HG03097 (cell line): ENCODE results near the gene OVCA2.
"Not testable (repeated sequence)": the region's sequence is repeated elsewhere in the genome, so short reads cannot be mapped to it uniquely, and the experiment has no call there.

Source experiments
- ATAC-seq: cut with Tn5 transposase; IDR thresholded peaks from one replicate; pipeline ENCODE4 v1.9.1; 2021; ENCODE audit not compliant: unreplicated experiment, low FRiP score

OVCA2 gene

GRCh38 chr17:2013220-2013993 lies 28.4 kb upstream of the OVCA2 start:
- ATAC-seq = not testable (repeated sequence)

- no peak for ATAC-seq
Measured at GRCh38 chr17:2013994-2014317, 27.9 kb upstream of the OVCA2 start.

- no peak for ATAC-seq
Measured at GRCh38 chr17:2015314-2015713, 26.5 kb upstream of the OVCA2 start.

GRCh38 chr17:2016494-2016893 lies 25.3 kb upstream of the OVCA2 start:
- ATAC-seq = no peak

GRCh38 chr17:2017274-2017941 lies 24.4 kb upstream of the OVCA2 start:
- no peak for ATAC-seq

- ATAC-seq = no peak
Measured at GRCh38 chr17:2018716-2019510, 22.9 kb upstream of the OVCA2 start.

- ATAC-seq = no peak
Measured at GRCh38 chr17:2019723-2020122, 22.1 kb upstream of the OVCA2 start.

- no peak for ATAC-seq
Measured at GRCh38 chr17:2020721-2021120, 21.1 kb upstream of the OVCA2 start.

- no peak for ATAC-seq
Measured at GRCh38 chr17:2022647-2023240, 19.1 kb upstream of the OVCA2 start.

- no peak for ATAC-seq
Measured at GRCh38 chr17:2023256-2023655, 18.6 kb upstream of the OVCA2 start.

- ATAC-seq = no peak
Measured at GRCh38 chr17:2023692-2024571, 17.9 kb upstream of the OVCA2 start.

- ATAC-seq = no peak
Measured at GRCh38 chr17:2024572-2025219, 17.1 kb upstream of the OVCA2 start.

- no peak for ATAC-seq
Measured at GRCh38 chr17:2025220-2025621, 16.6 kb upstream of the OVCA2 start, which contains the start of gene RTN4RL1. TSS of gene RTN4RL1 (minus strand) at chr17:2025334. CDS start at chr17:2024865, 469 bp downstream.

- ATAC-seq = no peak
Measured at GRCh38 chr17:2025622-2026309, 16.1 kb upstream of the OVCA2 start.

GRCh38 chr17:2027528-2028233 lies 14.1 kb upstream of the OVCA2 start:
- ATAC-seq = no peak

- ATAC-seq = no peak
Measured at GRCh38 chr17:2028234-2028614, 13.6 kb upstream of the OVCA2 start.

- ATAC-seq = no peak
Measured at GRCh38 chr17:2028737-2029136, 13.1 kb upstream of the OVCA2 start.
